NCI-H2107 treated with DMSO at 0.1 percent for 48 hours (cell line): ENCODE measurements around the gene LHFPL5.

Experiments used
- DNase-seq: peaks from one replicate; lab custom pipeline; 2025; ENCODE audit not compliant: unreplicated experiment; lab: John Stamatoyannopoulos, UW

LHFPL5 gene

GRCh38 chr6:35804996-35805736 lies at the start of gene LHFPL5:
TSS of gene LHFPL5 (plus strand) at chr6:35805352. CDS start at chr6:35805671, 319 bp downstream.
- DNase-seq = no peak

GRCh38 chr6:35757456-35758123 lies 47.6 kb upstream of the LHFPL5 start:
- no peak for DNase-seq

- no peak for DNase-seq
Observed at GRCh38 chr6:35759426-35759825, 45.7 kb upstream of the LHFPL5 start.

DNA sequence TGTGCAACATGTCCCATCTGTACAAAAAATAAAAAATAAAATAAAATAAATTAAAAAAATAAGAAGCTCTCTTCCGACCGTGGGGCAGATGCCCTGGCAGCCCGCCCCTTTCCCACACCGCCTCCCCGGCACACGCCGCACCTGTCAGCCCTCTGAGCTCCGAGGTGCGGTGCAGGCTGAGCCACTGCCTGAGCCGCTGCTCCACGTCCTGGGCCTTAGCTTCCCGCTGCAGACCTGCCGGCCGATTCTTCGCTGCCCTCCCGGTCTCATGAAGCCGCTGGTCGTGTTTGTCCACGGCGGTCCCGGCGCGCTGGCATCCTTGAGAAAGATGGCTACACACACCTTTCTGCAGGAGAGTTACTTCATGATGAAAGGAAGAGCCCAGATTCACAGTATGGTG lies 39.4 kb upstream of the LHFPL5 start:
- DNase-seq = no peak

DNA sequence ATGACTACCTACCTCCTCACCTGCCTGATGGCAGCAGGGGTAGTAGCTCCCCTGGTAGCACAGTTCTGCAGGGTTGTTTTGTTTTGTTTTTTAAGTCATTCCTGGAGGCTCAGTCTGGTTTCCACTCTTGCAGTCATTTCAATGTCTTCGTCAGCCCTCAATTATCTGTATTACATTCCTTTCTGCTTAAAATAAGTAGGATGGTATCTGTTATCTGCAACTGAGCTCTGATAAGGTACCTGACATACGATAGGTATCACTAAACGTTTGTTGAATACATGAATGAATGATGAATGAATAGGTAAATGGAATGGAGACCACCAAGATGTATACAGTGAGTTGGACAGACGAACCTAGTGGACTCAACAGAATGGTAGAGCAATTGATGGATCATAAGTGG lies 35.9 kb upstream of the LHFPL5 start:
- no peak for DNase-seq

- DNase-seq = no peak
Observed at GRCh38 chr6:35771343-35771627, 33.9 kb upstream of the LHFPL5 start.

DNA sequence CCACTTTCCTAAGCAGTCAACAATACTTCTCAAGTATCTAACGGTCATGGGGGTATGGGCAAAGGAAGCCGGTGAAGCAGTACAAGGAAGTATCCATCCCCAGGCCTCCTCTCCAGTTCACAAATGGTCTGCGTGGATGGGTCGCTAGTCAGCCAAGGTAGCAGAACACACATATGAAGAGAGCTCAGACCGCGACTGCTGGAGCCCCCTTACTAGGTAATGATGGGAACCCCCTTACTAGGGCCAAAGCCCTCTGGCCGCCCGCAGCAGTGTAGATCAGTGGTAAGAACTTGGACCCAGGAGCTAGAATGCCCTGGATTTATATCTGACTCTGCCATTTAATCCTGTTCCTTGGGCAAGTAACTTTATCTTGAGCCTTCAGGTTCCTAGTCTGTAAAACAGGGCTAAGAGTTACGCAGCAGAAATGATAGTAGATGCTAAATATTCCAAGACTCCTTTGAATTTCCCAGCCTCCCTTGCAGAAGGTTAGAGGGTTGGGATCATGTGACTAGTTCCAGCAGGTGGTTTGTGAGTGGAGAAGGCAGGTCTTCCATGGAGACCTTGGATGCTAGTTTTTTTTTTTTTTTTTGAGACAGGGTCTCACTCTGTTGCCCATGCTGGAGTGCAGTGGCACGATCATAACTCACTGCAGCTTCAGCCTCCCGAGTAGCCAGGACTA lies 30.9 kb upstream of the LHFPL5 start:
- no peak for DNase-seq

- no peak for DNase-seq
Observed at GRCh38 chr6:35775031-35775430, 30.1 kb upstream of the LHFPL5 start.

DNA sequence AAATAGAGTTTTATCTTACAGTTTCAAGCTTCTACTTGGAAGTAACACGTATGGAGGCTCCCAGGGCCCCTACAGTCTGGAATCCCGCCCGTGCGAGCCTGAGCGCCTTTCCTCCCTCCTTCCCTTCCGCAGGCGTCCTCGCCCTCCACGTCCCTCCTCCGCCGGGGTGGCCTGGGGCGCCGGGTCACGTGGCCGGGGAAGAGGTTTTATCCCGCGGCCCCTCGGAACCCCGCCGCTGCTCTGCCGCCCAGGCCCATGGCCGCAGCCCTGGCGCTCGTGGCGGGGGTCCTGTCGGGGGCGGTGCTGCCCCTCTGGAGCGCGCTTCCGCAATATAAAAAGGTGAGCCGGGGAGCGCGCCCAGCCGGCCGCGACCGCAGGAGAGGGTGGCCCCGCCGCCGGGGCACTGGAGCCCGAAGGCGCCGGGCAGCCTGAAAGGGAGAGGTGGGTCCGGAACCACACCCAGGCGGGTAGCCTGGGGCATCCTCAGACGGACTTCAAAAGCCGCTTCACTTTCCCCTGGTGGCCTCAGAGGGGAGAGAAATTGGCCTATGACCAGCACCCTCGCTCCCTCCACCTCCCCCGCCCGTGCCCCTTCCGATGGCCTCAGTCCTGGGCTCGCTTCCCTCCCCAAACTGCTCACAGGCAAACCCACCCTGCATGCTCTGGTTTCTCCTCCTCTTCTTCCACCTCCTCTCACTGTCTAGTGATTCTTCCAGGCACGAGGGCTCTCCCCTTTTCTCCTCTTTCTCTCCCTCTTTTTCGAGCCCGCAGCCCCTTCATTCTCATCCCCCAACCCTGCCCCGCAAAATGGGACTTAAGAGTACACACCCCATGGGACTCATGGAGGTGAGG lies 28.6 kb upstream of the LHFPL5 start, which contains the start of gene CLPSL2:
TSS of gene CLPSL2 (plus strand) at position 235 of the 852 bp plus-strand sequence. CDS start at position 256, 21 bp downstream.
- no peak for DNase-seq

DNA sequence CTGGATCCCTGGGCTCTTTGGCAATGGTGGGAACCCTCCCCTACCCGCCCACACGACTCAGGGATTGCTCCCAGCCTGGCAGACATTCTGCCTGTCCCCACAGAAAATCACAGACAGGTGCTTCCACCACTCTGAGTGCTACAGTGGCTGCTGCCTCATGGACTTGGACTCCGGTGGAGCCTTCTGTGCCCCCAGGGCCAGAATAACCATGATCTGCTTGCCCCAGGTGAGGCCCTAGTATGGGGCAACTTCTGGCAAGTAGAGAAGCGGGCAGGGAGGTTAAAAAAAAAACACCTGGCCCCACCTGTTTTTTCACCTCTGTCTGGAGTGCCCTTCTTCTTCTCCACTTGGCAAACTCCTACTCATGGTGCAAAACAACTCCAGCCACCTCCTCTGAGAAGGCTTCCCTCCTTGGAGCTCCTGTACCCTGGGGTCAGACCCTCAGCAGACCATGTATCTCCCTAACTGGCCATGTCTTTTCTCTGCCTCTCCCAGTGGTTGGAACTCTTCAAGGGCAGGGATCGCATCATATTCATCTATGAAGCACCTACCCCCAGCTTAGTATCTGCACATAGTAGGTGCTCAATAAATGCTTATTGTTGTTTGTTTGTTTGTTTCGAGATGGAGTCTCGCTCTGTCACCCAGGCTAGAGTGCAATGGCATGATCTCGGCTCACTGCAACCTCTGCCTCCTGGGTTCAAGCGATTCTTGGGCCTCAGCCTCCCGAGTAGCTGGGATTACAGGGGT lies 27.6 kb upstream of the LHFPL5 start:
- no peak for DNase-seq

GRCh38 chr6:35778437-35778836 lies 26.7 kb upstream of the LHFPL5 start:
- DNase-seq = no peak

DNA sequence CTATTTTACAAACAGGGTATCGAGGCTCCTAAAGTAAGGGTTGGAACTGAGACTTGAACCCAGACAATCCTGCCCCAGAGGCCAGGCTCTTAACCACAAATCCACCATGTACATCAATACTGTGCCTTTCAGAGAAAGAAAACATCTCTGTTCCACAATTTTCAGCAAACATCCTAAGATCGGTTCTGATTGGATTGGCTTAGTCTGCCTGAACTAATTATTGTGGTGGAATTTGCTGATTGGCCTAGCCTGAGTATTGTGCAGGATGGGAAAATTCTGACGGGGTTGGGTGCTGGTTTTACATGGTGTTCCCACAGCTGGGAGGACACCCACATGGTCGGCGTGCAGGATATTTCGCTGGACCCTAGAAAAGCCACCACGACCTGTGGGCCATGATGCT lies 24.4 kb upstream of the LHFPL5 start, which contains the start of gene CLPSL1:
TSS of gene CLPSL1 (plus strand) at position 301 of the 400 bp plus-strand sequence. CDS start at position 393, 92 bp downstream.
- no peak for DNase-seq

- DNase-seq = no peak
Observed at GRCh38 chr6:35781290-35781689, 23.9 kb upstream of the LHFPL5 start.

- no peak for DNase-seq
Observed at GRCh38 chr6:35782424-35782823, 22.7 kb upstream of the LHFPL5 start.

- no peak for DNase-seq
Observed at GRCh38 chr6:35784200-35784599, 21.0 kb upstream of the LHFPL5 start.

DNA sequence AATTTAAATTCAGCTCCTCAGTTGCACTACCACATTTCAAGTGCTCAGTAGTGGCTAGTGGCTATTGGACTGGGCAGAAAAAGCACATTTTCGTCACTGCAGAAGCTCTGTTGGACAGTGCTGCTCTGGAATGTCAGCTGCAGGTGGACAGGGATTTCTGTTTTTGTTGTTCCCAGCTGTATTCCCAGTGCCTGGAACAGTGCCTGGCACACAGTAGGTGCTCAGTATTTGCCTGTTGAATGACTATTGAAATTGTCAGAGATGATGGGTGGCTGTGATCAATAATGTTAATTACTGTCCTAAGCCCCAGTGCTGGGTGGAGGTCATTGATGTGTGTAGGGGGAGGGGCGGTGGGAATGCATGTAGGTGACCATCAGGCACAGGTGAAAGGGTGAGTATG lies 18.9 kb upstream of the LHFPL5 start:
- no peak for DNase-seq

- DNase-seq = no peak
Observed at GRCh38 chr6:35786810-35787209, 18.3 kb upstream of the LHFPL5 start.

- DNase-seq = no peak
Observed at GRCh38 chr6:35787266-35788218, 17.6 kb upstream of the LHFPL5 start.

DNA sequence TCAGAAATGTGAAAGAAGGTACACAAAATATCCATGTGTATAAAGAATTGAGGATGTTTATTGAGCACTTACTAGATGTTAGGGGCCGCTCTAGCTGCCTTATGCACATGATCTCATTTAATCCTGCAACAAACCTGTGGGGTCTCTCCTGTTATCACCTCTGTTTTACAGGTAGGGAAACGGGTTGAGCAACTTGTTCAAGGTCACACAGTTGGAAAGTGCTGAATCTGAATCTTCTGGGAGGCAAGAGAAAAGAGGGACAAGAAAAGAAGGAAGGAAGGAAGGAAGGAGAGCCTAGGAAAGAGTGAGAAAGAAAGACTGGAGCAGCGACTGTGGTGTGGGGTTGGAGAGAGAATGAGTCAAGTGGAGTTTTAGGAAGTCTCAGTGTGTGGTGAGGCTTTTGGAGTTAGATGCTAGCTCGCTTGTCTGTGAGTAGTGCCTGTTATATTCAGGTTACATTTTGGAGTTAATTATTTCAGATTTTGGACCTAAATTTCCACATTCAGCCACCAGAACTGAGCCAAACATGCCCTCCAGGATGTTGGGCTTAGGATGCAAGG lies 16.6 kb upstream of the LHFPL5 start:
- DNase-seq = no peak
